Endometrial microvascular endothelial cells (primary cell): ENCODE data around the gene IGF2R. TPM values are rescaled to one million over a fixed set of nuclear protein-coding genes. Genes with fewer than 3 reads are reported as not detected.
"Not testable (repeated sequence)": the region's sequence is repeated elsewhere in the genome, so short reads cannot be mapped to it uniquely, and the experiment has no call there.

ENCODE experiments used
- in situ Hi-C: cut with HindIII; loops from 2 replicates; pipeline ENCODE4 v1.10.0; 2017; ENCODE audit warnings: low sequenced_read_pairs, low pct_unique_long_range_greater_than_20kb; ENCODE audit errors: inconsistent ontology term
- total RNA-seq: library from RNA; depleted of rRNA; stranded (reverse); fragments of >200 nt; gene quantifications from one replicate; pipeline ENCODE4 v1.2.3, GENCODE V29; 2015; ENCODE audit errors: inconsistent ontology term

The IGF2R gene
- total RNA-seq, 1 donor from 2014 or later = 23.5 TPM

DNA sequence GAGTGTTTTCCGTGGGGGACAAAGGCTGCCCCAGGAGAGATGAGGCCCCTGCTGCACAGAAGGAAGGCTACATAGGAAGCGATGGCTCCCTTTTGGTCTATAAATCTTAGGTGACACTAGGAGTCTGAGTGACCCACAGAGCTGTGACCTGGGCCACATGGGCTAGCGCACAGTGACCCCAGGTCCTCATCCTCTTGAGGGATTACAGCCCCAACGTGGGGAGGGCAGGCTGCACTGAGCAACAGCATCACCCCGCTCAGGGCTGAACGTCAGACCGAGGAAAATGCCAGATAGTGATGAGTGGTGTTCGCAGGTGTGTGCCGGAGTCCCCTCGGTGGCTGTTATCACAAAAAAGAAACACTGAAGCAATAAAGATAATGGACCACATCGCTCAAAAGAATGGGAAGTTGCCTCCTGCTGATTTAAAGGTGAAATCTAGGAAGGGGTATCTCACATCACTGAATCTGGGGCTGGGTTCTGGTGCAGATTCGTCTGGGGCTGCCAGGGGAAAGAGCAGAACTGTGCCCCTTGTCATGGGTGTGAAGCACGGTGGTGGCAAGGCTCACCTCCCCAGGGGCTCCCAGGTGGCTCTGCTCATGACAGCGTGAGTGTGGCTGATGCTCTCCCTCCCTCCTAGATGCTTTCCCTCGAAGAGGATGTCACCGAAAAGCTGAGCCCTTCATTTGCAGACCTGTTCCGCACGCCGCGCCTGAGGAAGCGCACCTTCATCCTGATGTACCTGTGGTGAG, 167.2 kb downstream of the IGF2R start:
- in situ Hi-C loops = no loop called here

DNA sequence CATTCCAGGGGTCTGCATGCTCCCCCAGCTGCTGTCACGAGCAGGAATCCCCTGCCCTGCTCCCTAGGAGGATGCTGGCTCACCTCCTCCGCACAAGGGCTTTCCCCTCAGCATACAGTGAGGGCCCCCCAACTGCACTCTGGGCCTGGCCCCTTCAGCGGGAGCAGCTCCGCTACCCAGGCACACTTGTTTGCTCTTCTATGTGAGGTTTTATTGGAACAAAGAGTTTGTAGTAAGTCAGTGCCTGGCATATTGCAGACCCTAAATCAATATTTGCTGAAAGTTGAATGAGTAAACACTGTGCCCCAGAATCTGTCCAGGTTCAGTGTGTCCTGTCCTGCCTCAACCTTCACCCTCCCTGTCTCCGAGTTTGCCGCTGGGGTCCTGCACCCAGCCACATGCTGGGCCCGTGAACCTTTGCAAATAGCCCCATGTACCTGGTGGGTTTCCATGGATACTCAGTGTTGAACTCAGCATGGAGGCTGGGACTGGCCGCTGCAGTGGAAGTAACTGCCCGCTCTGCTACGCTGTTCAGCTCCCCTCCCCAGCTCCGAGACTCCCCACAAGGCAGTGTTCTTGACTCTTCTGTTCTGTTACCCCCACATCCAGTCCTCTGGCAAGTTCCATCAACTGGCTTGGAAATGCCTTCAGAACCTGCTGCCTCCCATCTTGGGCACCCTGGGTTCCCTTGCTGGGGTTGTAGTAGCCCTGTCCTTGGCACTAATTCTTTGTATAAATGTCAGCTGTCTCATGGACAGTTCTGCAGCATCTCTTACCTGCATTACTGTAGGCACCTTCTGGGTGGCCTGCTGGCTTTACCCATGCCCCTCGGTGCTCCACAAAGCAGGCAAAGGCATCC, 168.5 kb downstream of the IGF2R start:
- in situ Hi-C loops = no loop called here

DNA sequence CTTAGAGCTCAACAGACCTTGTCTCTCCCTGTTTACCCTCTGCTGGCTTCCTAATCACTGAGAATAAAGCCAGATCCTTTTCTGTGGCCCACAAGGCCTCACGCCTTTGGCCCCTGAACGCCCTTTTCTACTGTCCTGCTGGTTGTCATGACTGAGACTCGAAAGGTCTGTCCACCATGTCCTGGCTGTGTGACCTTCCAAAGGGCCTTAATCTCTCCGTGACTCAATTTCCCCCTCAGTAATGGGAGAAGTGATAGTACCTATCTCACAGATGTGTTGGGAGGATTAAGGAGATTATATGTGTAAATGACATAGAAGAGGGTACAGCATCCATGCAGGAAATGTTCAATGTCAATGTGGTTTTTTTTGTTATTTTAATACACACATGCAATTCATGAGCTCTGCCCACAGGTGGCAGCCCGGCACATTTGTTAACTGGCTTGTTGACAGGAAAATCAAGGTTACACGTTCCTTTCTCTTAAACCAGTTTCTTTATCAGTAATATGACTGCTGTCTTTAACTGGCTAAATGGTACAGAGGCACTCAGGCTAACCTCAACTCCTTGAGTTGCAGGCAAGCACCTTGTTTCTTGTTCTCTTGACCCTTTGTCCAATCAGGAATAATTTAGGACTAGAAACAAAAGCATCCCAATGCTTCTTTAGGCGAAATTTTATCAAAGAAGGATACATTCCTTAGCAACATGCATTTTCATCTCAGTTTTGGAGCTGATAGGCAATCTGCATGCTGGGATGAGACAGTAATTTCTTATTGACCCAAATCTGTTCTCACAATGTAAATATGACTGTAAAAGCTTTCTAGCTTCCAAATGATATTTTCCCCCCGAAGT, 169.3 kb downstream of the IGF2R start:
- in situ Hi-C loops = no loop called here

DNA sequence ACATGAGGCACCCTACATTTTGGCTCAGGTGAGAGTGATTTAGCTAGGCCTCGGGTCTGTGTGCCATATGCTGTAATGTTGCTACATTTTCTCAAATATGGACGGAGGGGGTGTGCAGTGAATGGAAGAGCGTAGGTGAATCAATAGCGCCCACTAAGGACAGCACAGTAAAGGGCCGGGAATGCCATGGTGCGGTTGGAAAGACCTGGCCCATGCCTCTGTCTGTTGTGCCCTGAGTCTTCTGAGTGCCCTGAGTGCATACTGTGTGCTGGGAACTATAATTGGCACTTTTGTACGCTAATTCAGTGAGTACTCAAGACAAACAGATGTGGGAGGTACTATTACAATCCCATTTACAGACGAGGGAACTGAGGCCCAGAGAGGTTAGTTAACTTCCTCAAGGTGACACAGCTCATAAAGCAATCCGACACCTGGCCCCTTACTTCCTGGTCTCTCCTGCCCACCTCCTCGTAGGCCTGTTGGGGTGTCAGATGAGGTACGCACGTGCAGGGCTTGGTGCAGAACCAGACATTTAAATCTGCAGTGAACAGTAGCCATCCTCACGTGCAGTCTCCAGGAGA, 170.0 kb downstream of the IGF2R start:
- in situ Hi-C loops = no loop called here

DNA sequence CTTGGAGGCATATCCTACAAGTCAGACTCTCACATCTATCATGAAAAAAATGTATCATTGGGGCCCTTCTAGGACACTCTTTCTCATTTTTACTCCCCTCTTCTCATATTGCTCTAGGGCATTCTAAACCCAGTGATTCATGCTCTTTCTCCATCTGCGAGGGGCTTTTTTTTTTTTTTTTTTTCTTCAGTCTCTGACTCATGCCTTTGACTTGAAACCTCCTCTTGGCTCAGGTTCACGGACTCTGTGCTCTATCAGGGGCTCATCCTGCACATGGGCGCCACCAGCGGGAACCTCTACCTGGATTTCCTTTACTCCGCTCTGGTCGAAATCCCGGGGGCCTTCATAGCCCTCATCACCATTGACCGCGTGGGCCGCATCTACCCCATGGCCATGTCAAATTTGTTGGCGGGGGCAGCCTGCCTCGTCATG, 170.6 kb downstream of the IGF2R start:
- in situ Hi-C loops = no loop called here

DNA sequence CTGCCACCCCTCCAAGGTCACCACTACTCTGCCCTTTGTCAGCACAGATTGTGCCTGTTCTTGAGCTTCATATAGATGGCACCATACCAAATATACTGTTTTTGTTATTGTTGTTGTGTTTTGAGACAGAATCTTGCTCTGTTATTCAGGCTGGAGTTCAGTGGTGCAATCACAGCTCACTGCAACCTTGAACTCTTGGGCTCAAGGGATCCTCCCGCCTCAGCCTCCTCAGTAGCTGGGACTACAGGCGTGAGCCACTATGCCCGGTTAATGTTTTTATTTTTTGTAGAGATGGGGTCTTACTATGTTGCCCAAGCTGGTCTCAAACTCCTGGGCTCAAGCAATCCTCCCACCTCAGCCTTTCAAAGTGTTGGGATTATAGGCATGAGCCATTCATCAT, 171.6 kb downstream of the IGF2R start:
- in situ Hi-C loops = not testable (repeated sequence)

DNA sequence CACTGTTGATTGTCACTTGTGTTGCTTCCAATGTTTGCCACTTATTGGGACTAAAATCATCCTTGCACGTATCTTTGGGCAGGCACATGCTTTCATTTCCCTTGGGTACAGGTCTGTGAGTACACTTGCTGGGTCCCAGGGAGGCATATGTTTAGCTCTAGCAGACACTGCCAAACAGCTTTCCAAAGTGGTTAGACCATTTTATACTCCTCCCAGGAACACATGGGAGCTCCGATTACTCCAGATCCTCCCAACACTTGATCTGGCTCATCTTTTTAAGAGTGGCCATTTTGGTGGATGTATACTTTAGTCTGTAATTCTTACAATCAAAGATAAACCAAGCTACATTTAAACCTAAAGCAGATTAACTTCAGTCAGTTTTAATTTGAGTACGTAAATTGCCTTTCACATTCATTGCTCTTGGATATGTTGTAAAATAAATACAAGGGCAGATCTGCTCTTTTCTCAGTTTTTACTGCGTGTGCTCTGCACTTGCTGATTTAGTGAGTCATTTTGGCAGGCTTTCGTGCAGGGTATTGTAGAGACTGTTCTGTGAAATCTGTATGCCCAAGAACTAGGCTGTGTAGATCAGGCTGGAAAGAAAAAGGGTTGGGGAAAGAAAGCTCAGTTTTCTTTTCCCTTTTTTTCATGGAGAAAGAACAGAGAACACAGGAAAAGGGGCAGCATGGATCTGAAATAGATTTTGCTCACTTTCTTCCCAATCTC, 172.3 kb downstream of the IGF2R start:
- in situ Hi-C loops = no loop called here

DNA sequence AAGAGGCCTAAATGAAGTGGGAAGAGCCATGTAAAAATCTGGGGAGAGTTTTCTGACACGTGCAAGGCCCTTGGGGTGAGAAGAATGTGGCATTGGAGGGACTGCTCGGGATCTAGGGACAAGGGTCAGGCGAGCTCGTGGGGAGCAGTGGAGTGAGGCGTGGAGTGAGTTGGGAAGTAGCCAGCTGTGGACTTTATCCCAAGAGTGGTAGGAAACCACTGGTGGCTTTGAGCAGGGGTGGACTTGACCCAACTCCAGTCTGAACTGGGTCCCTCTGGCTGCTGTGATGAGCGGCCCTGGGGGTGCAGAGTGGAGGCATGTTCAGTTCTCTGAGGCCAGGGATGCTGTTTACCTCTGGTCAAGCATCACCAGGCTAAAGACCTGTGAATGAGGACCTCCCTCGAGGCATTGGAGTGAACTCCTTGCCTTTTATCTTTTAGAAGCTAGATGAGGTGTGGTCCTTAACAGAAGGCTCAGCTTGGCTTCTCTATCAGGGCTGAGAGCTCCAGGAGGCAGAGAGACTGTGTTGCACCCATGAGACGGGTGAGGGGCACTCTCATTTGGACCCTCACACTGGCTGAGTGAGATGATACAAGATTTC, 173.3 kb downstream of the IGF2R start:
- in situ Hi-C loops = no loop called here

DNA sequence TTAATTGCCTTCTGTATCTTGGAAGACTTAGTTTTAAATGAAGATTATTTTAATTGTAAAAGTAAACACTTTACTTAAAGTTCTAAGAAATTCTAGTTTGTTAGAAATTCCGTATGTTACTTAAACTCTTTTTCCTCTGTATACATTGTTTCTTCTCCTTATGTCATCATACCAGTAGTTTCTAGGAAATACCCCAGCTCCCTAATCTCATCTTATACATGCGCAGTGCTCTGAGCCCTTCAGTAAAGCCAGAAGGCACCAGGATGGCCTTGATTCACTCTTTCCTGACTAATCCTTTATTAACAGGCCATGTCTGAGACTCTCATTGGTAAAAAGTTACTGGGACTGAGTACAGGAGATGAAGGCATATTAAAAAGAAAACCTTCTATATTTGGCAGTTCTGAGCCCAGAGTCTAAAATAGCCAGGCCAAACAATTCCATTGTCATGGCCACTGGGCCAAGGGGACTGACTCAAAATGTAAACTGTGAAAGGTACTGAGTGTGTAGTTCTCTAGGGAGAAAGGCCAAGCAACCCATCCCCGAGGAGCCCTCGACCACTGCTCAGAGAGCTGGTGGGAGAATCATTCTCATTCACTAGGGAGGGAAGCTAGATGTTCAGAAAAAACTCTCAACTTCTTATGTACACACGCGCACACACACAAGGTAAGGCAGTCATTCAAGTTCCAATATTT, 177.7 kb downstream of the IGF2R start:
- in situ Hi-C loops = no loop called here

DNA sequence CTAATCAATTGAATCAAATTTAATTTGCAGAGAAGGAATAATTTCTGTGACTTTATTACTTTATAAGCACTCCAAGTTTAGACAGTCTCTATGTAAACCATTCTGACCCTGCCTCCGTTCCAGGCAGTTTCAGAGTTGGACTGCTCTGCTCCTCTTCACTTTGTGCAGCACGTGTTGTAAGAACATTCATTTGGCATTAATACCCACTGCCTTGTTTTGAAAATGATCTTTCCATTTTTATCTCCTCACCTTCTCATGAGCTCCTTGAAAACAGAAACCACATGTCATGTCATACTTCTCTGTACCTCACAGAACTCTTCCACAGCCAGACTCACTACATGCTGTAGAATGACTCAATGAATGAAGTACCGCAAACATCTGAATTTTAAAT, 178.3 kb downstream of the IGF2R start:
- in situ Hi-C loops = no loop called here

DNA sequence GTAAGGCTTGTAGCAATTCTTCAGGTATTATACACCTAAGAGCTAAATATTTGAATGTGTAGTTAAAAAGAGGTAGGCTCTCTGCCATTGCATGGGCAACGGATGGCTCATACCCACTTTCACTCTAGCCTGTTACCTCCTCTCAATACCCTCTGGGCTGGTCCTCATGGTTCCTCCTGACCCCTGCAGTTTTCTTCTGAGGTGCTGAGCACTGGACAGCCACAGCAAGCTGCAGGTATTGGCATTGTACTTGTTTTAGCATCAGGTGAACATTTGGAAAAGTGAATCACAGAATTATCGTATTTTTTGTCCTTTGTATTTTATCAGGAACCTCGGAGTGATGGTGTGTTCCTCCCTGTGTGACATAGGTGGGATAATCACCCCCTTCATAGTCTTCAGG, 185.6 kb downstream of the IGF2R start:
- in situ Hi-C loops = no loop called here

DNA sequence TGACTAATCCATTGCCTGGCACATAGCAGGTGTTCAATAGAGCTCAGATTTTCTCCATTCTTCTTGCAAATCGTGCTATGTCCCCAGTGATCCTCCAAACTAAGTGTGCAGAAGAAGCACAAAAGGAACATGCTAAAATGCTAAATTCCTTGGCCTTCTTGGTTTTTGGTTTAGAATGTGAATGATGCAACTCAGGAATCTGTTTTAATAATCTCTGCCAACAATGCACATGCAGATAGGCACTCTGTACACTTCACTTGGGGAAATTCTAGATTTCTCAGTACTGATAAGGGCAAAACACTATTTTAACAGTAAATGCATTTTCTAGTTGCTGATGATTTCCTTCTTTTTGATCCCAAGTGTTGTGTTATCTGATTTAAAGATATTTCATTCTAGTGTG, 188.0 kb downstream of the IGF2R start:
- in situ Hi-C loops = no loop called here

DNA sequence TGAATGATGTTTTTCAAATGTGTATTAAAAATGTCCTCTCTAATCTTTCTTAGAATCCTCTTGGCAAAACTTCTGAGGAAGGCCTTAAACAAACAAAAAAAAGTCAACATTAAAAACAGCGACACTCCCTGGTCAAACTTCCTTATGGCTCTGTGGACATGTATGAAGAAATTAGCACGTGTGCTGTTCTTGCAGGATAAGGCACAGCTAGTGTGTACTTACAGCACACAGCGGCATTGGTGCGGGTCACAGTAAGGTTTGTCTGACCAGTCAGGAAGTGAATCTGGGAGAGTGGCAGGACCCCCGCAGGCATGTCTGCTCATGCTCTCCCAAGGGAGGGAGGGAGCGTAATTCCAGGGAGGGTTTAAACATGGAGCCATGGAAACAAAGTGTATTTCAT, 191.6 kb downstream of the IGF2R start:
- in situ Hi-C loops = no loop called here

Other genes with a start within 250 kb of the IGF2R start
- 52.8 TPM for gene WTAP, start 241.6 kb upstream of the IGF2R start, total RNA-seq
- gene ACAT2, start 207.0 kb upstream of the IGF2R start, total RNA-seq = 24.8 TPM
- gene TCP1, start 179.5 kb upstream of the IGF2R start, total RNA-seq = 324 TPM
- 155 TPM for gene MRPL18, start 178.6 kb upstream of the IGF2R start, total RNA-seq
- not detected for gene PNLDC1, start 168.8 kb upstream of the IGF2R start, total RNA-seq
- gene MAS1, start 78.1 kb upstream of the IGF2R start, total RNA-seq = not detected
- not detected for gene SLC22A1, start 152.7 kb downstream of the IGF2R start, total RNA-seq